SK-N-SH treated with all-trans-retinoic acid at 6 μM for 48 hours (cell line): ENCODE data around the gene BICDL1.

ENCODE experiments used
- CREB5 ChIP-seq: fragments of 250-450 bp; sonication (Bioruptor Pico); IDR thresholded peaks from 2 replicates; pipeline ENCODE4 v1.5.1; 2020; ENCODE audit warnings: low read depth, mild to moderate bottlenecking, moderate library complexity
- ESRRG ChIP-seq: fragments of 250-450 bp; sonication (Bioruptor Pico); IDR thresholded peaks from 2 replicates; pipeline ENCODE4 v1.6.1; 2021; ENCODE audit warnings: mild to moderate bottlenecking
- PATZ1 ChIP-seq: fragments of 250-450 bp; sonication (Bioruptor Pico); IDR thresholded peaks from 2 replicates; pipeline ENCODE4 v1.8.0; 2020; ENCODE audit warnings: mild to moderate bottlenecking, moderate library complexity, borderline replicate concordance
- PPARA ChIP-seq: fragments of 250-450 bp; sonication (Bioruptor Pico); IDR thresholded peaks from 2 replicates; pipeline ENCODE4 v1.5.0; 2020; ENCODE audit warnings: mild to moderate bottlenecking, borderline replicate concordance
- TOX ChIP-seq: fragments of 250-450 bp; sonication (Bioruptor Pico); IDR thresholded peaks from 2 replicates; pipeline ENCODE4 v1.8.0; 2021; ENCODE audit warnings: mild to moderate bottlenecking, moderate library complexity, borderline replicate concordance
- ZNF8 ChIP-seq: fragments of 450-650 bp; formaldehyde crosslinking; IDR thresholded peaks from 2 replicates; pipeline ENCODE4 v1.5.0; 2020; ENCODE audit warnings: mild to moderate bottlenecking, moderate library complexity

GRCh38 chr12:120121766-120122293, 132.8 kb downstream of the BICDL1 start:
- TF ChIP-seq PPARA (no peak), CREB5 (CRISPR knock-in tag) (no peak), ZNF8 (no peak), ESRRG (no peak), PATZ1 (no peak), TOX (CRISPR knock-in tag) (no peak)
